GM10847 (cell line): ENCODE data around the gene ITGA1.

Experiments
- POLR2A ChIP-seq: IDR thresholded peaks from 2 replicates; pipeline ENCODE4 v1.6.1; 2011; ENCODE audit not compliant: insufficient read length; ENCODE audit errors: extremely low read depth

ITGA1 gene

GRCh38 chr5:52861368-52861767 is 73.7 kb downstream of the ITGA1 start:
- TF ChIP-seq POLR2A, result no peak

DNA sequence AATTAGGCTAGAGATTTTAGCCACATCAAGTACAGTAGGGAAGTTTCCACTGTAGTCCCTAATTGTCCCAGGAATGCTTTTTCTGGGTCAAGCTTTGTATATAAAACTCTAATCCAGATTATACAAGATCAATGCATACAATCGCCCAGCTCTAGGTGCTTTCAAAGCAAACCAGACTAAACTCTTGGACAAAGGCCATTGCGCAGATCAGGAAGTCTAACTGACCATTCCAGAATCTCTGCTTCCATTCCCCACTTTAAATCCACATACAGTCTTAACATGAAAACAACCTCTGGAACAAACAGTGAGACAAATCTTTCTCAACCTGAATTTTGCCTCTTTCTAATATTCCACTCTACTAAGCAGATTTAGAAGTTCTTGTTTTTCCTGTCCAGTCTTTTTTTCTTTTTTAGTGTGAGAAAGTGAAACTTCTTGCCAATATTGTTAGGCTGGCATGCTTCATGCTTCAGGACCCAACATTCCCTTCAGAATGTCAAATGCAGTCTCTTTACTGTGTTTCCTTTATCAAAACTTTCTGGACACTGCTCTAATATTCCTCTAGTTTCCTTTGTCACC is 76.1 kb downstream of the ITGA1 start:
- no peak for TF ChIP-seq POLR2A

- no peak for TF ChIP-seq POLR2A
Measured at GRCh38 chr5:52864371-52864770, 76.7 kb downstream of the ITGA1 start.

DNA sequence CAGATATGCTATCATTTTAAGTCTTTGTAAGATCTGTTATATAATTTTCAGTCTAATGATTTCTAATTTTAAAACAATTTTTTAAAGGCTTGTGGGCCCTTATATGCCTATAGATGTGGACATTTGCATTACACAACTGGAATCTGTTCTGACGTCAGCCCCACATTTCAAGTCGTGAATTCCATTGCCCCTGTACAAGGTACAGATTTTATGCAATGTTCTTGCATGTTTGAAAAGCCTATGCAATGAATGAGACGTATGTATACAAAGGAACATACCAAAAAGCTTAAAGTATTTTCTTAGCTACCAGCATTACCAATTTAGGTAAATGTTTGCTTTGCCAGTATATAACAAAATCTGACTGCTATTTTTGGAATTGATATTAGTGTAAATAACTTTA is 77.2 kb downstream of the ITGA1 start:
- no peak for TF ChIP-seq POLR2A

GRCh38 chr5:52867809-52868208 is 80.1 kb downstream of the ITGA1 start:
- no peak for TF ChIP-seq POLR2A

- TF ChIP-seq POLR2A, result no peak
Measured at GRCh38 chr5:52868417-52868816, 80.7 kb downstream of the ITGA1 start.

GRCh38 chr5:52869391-52869790 is 81.7 kb downstream of the ITGA1 start:
- no peak for TF ChIP-seq POLR2A

DNA sequence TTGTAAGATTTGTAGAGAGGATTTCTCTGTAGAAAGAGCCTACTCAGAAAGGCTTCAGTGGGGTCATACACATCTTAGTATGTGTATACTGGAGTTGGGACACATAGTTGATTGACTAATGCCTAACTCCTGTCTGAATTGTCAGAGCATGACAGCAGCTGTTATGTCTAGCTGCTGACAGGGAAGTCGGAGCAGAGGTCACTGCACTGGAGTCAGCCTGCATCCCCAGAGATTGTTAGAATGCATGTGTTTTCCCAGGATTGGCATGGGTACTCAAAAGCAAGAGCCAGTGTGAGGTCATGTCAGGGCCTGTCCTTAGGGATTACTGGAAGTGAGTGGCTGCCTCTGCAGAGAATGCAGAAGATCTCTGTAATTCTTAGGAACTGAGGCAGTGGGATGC is 82.7 kb downstream of the ITGA1 start:
- TF ChIP-seq POLR2A, result no peak

DNA sequence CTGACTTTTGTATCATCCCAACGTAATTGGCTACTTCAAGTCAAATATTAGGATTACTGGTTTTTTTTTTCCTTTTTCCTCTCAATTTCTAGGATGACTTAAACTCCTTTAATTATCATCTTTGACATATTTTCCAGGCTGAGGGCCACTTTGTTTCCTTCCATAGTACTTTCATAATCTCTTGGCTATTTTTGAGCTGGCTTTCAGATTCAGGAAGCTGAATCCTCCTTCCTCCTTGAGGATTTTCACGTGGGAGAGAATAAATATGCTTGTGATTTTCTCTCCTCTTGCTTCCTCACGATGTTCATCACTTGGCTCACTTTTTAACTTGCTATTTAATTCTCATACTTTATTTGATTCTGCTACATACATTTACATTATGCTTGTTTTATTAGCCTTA is 88.1 kb downstream of the ITGA1 start:
- no peak for TF ChIP-seq POLR2A

DNA sequence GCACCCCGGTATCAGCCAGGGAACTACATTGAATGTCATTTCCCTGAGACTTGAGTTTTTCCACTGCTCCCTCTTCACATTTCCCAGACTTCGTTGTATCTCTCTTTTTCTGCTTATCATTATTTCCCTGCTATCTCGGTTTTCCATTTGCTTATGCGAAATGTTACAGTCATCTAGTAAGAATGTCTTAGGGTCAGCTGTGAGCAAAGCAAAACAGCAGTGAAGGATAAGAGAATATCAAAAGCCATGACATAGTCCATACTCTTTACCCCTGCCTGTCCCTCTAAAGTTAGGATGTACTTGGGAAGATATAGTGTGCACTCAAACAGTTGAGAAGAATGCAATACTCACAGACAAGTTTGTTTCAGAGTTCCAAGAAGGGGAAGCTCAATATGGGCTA is 88.7 kb downstream of the ITGA1 start:
- TF ChIP-seq POLR2A, result no peak

DNA sequence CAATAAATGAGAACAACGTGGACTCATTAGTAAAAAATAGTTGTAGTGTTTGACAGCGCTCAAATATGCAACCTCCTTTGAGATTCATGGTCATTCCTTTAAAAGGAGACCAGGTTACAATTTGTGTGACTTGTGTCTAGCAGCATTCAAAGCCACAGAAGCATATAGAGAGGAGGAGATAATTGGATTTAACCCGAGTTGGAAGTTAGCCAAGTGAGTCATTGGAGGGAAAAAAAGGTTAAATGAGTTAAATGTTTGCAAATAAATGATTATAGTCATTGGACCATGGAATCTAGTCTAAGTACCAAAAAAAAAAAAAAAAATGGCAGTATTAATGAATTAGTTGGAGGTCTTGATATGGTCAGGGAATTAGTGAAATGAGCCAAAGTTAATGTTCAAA is 90.9 kb downstream of the ITGA1 start:
- no peak for TF ChIP-seq POLR2A

DNA sequence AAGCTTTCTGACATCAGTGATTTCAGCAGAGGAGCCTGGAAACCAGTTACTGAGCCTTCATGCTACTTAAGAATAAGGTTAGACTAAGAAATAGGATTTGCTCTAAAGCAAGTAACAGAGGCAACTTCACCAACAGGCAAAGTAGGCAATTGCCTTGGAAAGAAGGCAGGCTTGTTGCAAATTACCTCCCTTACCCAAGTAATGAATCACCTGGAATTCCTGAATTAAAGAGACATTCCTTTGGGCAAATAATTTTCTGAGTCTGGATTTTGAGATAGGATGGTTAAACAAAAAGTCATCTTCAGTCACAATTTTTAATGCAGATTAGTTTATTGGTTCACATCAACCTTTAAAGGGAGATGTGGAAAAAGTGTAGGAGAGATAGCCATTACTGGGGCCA is 92.8 kb downstream of the ITGA1 start:
- no peak for TF ChIP-seq POLR2A

DNA sequence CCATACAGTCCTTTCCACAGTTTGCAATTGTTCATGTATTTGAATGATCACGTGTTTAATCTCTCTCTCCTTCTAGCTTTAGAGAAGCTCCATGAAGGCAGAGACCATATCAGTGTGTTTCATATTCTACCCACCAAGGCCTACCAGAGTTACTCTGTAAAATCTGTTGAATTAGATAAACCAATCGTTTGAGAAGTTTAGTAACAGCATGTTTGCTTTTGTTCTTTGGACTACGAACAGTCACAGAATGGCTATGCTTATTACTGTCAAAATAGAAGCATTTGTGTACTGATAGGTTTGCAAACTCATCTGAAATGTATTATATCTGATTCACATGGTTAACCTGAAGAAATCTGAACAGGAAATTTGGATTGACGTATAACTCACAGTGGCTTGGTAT is 93.8 kb downstream of the ITGA1 start:
- no peak for TF ChIP-seq POLR2A

DNA sequence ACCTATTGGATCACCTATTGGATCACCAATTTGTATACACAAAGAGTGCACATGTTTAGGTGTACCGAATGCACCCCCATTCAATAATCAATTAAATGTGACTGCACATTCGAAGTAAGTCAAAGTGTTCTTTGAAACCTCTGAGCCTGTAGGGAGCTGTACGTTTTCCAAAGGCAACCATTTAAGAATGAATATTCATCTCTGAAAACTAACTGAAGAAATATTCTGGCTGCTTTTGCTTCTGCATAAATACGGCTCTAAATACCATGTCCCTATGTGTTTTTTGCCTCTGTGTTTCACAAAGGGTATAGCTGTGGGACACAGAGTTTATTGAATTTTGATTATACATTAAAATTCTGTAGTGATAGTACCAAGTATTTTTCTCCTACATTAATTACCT is 95.4 kb downstream of the ITGA1 start:
- no peak for TF ChIP-seq POLR2A

DNA sequence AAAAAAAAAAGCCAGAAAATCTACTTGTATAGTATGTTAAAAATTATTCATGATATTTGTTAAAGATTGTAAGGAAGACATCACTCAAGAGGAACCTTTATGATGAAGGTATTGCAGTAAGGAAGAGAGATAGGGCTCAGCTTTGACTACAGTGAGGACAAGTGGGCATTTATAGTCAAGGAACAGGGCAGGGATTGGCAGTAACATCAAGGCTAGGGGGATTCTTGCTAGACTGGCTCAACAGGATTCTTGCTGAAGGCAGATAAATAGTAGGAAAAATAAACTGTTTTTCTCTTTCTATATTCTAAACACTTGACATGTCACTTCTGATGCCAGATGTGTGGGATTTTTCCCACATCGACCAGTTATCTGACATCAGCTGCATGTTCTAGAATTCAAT is 96.7 kb downstream of the ITGA1 start:
- no peak for TF ChIP-seq POLR2A

- no peak for TF ChIP-seq POLR2A
Measured at GRCh38 chr5:52885614-52886013, 97.9 kb downstream of the ITGA1 start.

DNA sequence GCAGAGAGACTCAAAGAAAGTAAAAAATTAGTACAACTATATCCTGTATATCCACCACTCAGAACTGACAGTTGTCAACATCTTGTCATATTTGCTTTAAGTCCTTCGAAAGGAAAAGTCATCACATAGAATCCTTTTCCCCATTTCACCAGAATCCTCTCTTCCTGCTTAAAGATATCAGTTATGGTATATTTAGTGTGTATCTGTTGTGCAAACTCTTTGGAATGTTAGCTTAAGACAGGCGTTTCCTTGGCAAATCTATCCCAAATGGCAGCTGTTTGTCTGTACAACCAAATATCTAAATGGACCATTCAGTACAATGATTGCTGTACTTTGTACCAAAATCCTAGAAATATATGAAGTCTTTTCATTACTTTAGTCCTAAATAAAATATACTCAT is 98.5 kb downstream of the ITGA1 start:
- TF ChIP-seq POLR2A, result no peak

DNA sequence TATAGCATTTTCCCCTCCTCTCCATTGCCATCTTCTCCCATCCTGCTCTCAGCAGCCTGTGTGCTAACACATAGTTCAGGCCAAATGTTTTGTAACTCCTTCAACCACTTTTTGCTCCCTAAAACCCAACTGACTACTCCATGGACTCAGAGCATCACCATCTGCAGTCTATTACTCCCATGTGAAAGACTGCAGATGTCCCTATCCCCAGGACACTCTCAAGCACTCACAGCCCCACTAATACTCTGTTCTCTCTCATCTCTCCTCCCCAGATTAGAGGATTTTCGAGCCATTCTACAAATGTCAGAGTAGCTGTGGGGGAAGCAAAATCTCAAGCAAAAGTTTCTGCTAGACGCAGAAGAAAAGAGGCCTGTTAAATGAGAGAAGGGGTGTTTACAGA is 99.3 kb downstream of the ITGA1 start:
- no peak for TF ChIP-seq POLR2A
